Sigmoid colon (tissue), 4 donors: Measurements from ENCODE around the gene OLFML3.

Source experiments
- CTCF ChIP-seq, 4 experiments: fragments of 450-650 bp in 3 of 4; fragments of 200-600 bp in 1 of 4; IDR thresholded peaks; one replicate each; pipeline ENCODE4 v1.5.1; 2016 to 2019; ENCODE audit warnings: antibody characterized with exemption in 4 of 4, mild to moderate bottlenecking in 3 of 4, moderate library complexity in 2 of 4
- EP300 ChIP-seq, 4 donors: sonication (generic); formaldehyde crosslinking; IDR thresholded peaks; one replicate each; pipeline ENCODE4 v1.6.1; 2017; ENCODE audit warnings: antibody characterized with exemption in 4 of 4
- POLR2A ChIP-seq, 2 donors: fragments of 450-650 bp; IDR thresholded peaks; one replicate each; pipeline ENCODE4 v1.6.1; 2016; ENCODE audit warnings: antibody characterized with exemption in 2 of 2, mild to moderate bottlenecking in 2 of 2, moderate library complexity in 2 of 2
- POLR2AphosphoS5 ChIP-seq, 4 donors: sonication (generic); formaldehyde crosslinking; IDR thresholded peaks; one replicate each; pipeline ENCODE4 v1.6.1; 2017; ENCODE audit warnings: antibody characterized with exemption in 4 of 4

GRCh38 chr1:114024049-114024448 lies 44.8 kb downstream of the OLFML3 start:
- TF ChIP-seq CTCF (IDR thresholded peaks at IDR 0.05) (no peak), POLR2A (IDR thresholded peaks at IDR 0.05) (no peak), POLR2AphosphoS5 (IDR thresholded peaks at IDR 0.05) (no peak), EP300 (IDR thresholded peaks at IDR 0.05) (no peak)
